SKM-1 (cell line): ENCODE results near the gene MT3.

ENCODE experiments used
- DNase-seq: peaks from one replicate; lab custom pipeline; 2025; ENCODE audit not compliant: unreplicated experiment; lab: John Stamatoyannopoulos, UW

MT3 gene

GRCh38 chr16:56589141-56590039 is at the start of gene MT3:
Gene MT3, plus strand, starts transcription at chr16:56589528. Its CDS starts 63 bp downstream, at chr16:56589591.
- DNase-seq, result no peak

- DNase-seq, result no peak
Measured at GRCh38 chr16:56539656-56540055, 49.7 kb upstream of the MT3 start.

- no peak for DNase-seq
Measured at GRCh38 chr16:56542039-56542438, 47.3 kb upstream of the MT3 start.

GRCh38 chr16:56547120-56547948 is 42.0 kb upstream of the MT3 start:
- no peak for DNase-seq

- DNase-seq, result no peak
Measured at GRCh38 chr16:56547949-56548567, 41.3 kb upstream of the MT3 start.

- DNase-seq, result no peak
Measured at GRCh38 chr16:56549161-56549560, 40.2 kb upstream of the MT3 start.

- DNase-seq, result no peak
Measured at GRCh38 chr16:56549744-56550385, 39.5 kb upstream of the MT3 start.

- no peak for DNase-seq
Measured at GRCh38 chr16:56551796-56552738, 37.3 kb upstream of the MT3 start.

GRCh38 chr16:56554441-56554840 is 34.9 kb upstream of the MT3 start:
- no peak for DNase-seq

GRCh38 chr16:56558024-56558747 is 31.1 kb upstream of the MT3 start:
- DNase-seq, result no peak

GRCh38 chr16:56559109-56559508 is 30.2 kb upstream of the MT3 start:
- DNase-seq, result no peak

- no peak for DNase-seq
Measured at GRCh38 chr16:56560447-56560846, 28.9 kb upstream of the MT3 start.

GRCh38 chr16:56561126-56561525 is 28.2 kb upstream of the MT3 start:
- no peak for DNase-seq

GRCh38 chr16:56564793-56565477 is 24.4 kb upstream of the MT3 start, which contains the start of gene MT4:
Gene MT4, plus strand, starts transcription at chr16:56565073. Its CDS starts 56 bp downstream, at chr16:56565129.
- DNase-seq, result no peak

- DNase-seq, result no peak
Measured at GRCh38 chr16:56569971-56570370, 19.4 kb upstream of the MT3 start.

GRCh38 chr16:56571525-56571924 is 17.8 kb upstream of the MT3 start:
- no peak for DNase-seq

GRCh38 chr16:56574625-56575024 is 14.7 kb upstream of the MT3 start:
- DNase-seq, result no peak

- peak; percentile 70 for DNase-seq
Measured at GRCh38 chr16:56576585-56577299, 12.6 kb upstream of the MT3 start.
